HG03457 (cell line): ENCODE data around the gene NEK10.
"Not testable (repeated sequence)": the region's sequence is repeated elsewhere in the genome, so short reads cannot be mapped to it uniquely, and the experiment has no call there.

Experiments
- ATAC-seq: cut with Tn5 transposase; IDR thresholded peaks from one replicate; pipeline ENCODE4 v1.9.1; 2021; ENCODE audit warnings: moderate number of reproducible peaks; ENCODE audit not compliant: unreplicated experiment

Gene NEK10

DNA sequence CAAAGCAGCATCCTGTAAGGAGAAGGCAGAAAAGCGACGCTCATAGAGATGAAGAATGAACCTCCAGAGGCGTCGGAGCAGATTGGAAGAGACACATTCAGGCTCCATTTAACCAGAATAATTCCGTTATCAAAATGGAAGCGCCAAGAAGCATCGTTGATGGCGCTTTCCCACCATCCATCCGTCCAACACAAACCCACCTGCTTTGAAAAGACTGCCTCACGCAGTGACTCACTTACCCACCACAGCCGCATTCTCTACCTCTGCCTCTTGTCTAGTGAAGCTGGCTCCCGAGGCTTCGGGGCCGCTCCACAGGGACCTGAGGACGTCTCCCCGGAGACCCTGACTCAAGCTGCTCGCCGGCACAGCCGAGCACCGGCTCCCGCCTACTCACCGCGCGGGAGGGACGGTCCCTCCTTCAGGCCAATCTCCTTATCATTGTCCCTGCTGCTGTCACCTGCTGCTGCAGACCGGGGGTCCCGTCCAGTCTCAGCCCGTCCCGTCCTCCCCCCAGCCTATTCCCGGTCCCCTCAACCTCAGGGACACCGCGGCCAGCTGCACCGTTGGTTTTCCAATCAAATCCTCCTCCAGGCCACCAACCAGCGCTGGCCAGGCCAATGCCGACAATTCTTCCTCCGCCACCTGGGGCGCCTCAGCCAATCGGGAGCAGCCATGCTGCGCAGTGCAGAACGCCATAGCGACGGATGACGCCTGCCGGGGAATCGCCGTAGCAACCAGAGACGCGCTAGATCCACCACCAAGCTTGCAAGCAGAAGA lies at the start of gene NEK10:
TSS of gene NEK10 (minus strand) at position 553 of the 777 bp plus-strand sequence. CDS start 16,501 bp downstream, outside the sequence.
- ATAC-seq: peak; percentile 100

DNA sequence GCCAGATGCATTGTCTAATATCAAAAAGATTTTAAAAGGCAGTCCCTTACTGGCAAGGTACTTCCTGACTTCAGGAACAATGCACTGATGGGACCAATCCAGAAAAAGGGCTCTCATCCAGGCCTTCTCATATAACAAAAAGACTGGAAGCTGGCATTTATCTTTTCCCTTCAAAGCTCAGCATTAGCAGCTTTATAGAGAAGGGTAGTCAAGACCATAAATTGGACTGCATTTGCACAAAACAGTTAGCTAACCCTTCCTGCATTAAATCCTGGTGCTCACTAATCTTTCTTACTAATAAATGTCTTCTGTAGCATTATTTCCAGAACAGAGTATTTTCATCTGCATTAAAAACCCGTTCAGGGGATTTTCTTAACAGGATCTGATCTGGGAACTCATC lies 46.0 kb upstream of the NEK10 start:
- no peak for ATAC-seq

DNA sequence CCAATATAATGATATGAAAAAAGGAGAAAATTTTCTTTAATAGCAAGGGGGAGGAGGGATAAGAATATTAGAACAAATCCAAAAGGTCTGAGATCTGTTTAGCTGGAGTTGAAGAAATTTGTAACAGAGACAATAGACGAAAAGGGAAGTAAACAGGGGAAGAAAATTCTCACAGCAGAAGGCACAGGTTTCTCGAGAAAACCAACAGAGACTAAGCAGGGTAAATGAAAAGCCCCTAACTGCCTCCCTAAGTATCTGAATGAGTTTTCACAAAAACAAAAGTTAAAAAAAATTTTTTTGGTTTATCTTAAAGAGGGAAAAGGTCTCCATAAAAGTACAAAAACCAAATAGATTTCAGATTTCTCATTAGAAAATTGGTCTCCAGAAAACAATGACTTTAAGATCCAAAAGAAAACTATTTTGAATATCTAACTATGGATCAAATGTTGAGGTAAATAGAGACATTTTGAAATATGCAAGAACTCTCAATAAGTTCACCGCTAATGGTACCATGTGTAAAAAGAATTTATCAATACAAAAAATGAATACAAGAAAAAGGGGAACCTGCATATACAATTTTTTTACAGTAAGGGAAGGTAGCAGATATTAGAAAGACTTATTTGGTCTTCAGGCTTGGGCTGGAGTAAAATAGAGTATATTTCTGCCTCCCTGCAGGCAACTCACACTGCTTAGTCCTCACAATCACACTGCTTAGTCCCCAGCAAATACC lies 23.9 kb upstream of the NEK10 start:
- peak; percentile 51 for ATAC-seq

GRCh38 chr3:27392414-27392813 lies 23.2 kb upstream of the NEK10 start:
- not testable (repeated sequence) for ATAC-seq

DNA sequence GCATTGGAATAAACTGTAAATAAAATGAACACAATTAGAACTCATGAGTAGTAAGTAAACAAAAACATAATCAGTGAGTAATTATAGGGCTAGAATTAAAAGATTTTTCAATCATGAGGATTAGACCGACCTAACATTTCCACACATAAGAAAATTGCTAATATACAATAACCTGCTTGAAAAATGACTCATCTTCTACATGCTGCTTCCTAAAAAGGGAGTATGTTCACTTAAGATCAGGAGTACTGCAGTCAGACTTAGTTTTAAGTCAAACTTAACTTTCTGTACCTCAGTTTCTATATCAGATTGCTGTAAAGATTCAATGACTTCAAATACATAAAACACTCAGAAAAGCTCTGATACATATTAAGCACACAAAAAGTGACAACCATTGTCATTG lies 22.6 kb upstream of the NEK10 start:
- no peak for ATAC-seq

DNA sequence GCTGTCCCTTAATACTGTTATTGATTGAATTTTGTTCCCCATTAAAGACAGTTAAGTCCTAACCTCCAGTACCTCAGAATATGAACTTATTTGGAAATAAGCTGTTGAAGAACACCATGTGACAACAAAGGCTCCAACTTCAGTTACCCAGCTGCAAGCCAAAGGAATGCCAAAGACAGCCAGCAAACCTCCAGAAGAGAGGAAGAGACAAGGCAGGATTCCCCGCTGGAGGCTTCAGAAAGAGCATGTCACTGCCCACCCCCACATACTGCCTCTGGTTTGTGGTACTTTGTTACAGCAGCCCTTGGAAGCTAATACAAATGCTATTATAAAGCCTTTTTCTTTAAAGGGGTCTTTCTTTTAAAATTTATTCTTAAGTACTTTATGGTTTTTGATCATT lies 18.4 kb upstream of the NEK10 start:
- no peak for ATAC-seq

GRCh38 chr3:27385504-27385903 lies 16.3 kb upstream of the NEK10 start:
- no peak for ATAC-seq

GRCh38 chr3:27384191-27384590 lies 15.0 kb upstream of the NEK10 start:
- ATAC-seq: no peak

GRCh38 chr3:27380433-27381357 lies 11.5 kb upstream of the NEK10 start:
- ATAC-seq: no peak

DNA sequence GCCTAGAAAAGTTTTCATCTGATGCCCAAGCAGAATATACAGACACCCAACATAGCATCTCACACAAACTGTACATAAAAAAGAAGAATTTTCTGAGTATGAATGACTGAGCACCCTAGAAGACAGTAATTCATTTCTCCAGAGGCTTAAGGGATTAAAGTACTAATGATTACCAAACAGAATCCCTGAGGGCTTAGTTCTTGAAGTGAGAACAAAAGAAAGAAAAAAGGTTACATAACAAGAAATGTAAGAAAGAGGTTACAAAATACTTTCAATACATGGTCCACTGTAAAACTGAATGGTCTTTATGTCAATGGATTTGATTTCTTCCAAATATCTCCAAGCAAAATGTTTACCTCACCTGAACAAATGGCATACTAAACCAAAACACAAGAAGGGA lies 9.1 kb upstream of the NEK10 start:
- no peak for ATAC-seq

GRCh38 chr3:27376109-27376772 lies 7.1 kb upstream of the NEK10 start:
- no peak for ATAC-seq

GRCh38 chr3:27366062-27366591 lies 3.1 kb downstream of the NEK10 start:
- ATAC-seq: no peak

GRCh38 chr3:27360113-27361078 lies 8.8 kb downstream of the NEK10 start:
- ATAC-seq: no peak

GRCh38 chr3:27358372-27358771 lies 10.8 kb downstream of the NEK10 start:
- ATAC-seq: no peak

GRCh38 chr3:27357665-27358258 lies 11.4 kb downstream of the NEK10 start:
- peak; percentile 85 for ATAC-seq

DNA sequence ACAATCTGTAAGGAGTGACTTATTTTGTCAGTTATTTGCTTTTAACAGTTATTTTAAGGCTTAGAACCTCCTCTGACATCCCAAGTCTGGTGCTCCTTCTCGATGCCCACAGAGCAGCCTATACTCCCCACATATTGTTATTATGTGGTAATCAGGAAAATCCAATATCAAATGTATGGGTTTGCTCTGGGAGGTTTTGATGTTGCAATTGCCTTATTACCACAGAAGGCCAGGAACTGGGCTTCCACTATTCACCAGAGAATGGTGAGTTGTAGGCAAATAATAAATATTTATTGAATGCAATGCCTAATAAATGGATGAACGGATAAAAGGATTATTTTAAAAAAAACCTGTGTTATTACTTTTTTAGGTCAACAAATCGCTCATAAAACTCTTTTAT lies 12.2 kb downstream of the NEK10 start:
- no peak for ATAC-seq

- no peak for ATAC-seq
Observed at GRCh38 chr3:27354588-27355203, 14.5 kb downstream of the NEK10 start.

GRCh38 chr3:27354161-27354560 lies 15.0 kb downstream of the NEK10 start:
- ATAC-seq: no peak
